ENCODE results near the gene UBE2E1. TPM values are rescaled to one million over a fixed set of nuclear protein-coding genes. Genes with fewer than 3 reads are reported as not detected.
"Not testable (repeated sequence)": the region's sequence is repeated elsewhere in the genome, so short reads cannot be mapped to it uniquely, and the experiment has no call there.

UBE2E1 gene
- total and polyA plus RNA-seq, 2 donors from 2014 or later = 69.1 to 83.2 TPM

DNA sequence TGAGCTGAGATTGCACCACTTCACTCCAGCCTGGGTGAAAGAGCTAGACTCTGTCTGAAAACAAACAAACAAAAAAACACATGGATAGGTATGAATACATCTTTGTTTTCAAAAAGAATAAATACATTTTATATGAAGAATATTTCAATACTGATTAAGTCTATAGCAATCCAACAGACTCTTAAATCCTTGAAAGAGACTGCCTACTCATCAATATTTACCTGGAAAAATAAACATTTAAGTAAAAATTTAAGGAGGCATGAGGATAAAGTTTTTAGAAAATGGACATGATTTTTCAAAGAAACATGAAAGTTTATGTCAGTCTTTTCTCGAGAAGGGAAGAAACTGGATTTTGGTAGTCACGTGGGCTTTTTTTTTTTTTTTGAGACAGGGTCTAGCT, 105.6 kb downstream of the UBE2E1 start:
- no peaks in the 10 kb centered on the region for H3K9me3 ChIP-seq (ENCODE audit: control insufficient read depth in 2 of 3, insufficient read depth in 1 of 3, low read length in 3 of 3)
- FAIRE-seq = no peak
- intact Hi-C loops (cut with DNase I) = no loop called here
- no peak for DNase-seq
- no peak overlapping the region for H3K27ac ChIP-seq (ENCODE audit: low read depth in 2 of 2, low read length in 2 of 2)
- H3K36me3 ChIP-seq (ENCODE audit: control insufficient read depth in 2 of 3, insufficient read depth in 3 of 3, low read length in 3 of 3) = peaks cover 0 to 7% (median 5%) of the 10 kb centered on the region in 3 donors
- no peak overlapping the region for H3K4me3 ChIP-seq (ENCODE audit: low read length in 3 of 3)
- no peak overlapping the region for H3K9ac ChIP-seq (ENCODE audit: low read length in 3 of 3)
- peaks cover 2 to 11% (median 10%) of the 10 kb centered on the region in 3 donors for H3K4me1 ChIP-seq (ENCODE audit: control insufficient read depth in 2 of 3, insufficient read depth in 2 of 3, low read depth in 1 of 3, low read length in 3 of 3)
- H3K27me3 ChIP-seq (ENCODE audit: control insufficient read depth, insufficient read depth, low read length) = no peaks in the 10 kb centered on the region
- TF ChIP-seq, protein P1, sequence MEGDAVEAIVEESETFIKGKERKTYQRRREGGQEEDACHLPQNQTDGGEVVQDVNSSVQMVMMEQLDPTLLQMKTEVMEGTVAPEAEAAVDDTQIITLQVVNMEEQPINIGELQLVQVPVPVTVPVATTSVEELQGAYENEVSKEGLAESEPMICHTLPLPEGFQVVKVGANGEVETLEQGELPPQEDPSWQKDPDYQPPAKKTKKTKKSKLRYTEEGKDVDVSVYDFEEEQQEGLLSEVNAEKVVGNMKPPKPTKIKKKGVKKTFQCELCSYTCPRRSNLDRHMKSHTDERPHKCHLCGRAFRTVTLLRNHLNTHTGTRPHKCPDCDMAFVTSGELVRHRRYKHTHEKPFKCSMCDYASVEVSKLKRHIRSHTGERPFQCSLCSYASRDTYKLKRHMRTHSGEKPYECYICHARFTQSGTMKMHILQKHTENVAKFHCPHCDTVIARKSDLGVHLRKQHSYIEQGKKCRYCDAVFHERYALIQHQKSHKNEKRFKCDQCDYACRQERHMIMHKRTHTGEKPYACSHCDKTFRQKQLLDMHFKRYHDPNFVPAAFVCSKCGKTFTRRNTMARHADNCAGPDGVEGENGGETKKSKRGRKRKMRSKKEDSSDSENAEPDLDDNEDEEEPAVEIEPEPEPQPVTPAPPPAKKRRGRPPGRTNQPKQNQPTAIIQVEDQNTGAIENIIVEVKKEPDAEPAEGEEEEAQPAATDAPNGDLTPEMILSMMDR (IDR thresholded peaks at IDR 0.05; ENCODE audit: borderline replicate concordance, extremely low read depth, insufficient read depth) = no peak

DNA sequence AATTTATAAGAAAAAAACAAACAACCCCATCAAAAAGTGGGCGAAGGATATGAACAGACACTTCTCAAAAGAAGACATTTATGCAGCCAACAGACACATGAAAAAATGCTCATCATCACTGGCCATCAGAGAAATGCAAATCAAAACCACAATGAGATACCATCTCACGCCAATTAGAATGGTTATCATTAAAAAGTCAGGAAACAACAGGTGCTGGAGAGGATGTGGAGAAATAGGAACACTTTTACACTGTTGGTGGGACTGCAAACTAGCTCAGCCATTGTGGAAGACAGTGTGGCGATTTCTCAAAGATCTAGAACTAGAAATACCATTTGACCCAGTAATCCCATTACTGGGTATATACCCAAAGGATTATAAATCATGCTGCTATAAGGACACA, 106.6 kb downstream of the UBE2E1 start:
- H3K27me3 ChIP-seq (ENCODE audit: control insufficient read depth, insufficient read depth, low read length); DNase-seq; H3K9me3 ChIP-seq (ENCODE audit: control insufficient read depth in 2 of 3, insufficient read depth in 1 of 3, low read length in 3 of 3); H3K36me3 ChIP-seq (ENCODE audit: control insufficient read depth in 2 of 3, insufficient read depth in 3 of 3, low read length in 3 of 3); intact Hi-C loops (cut with DNase I); FAIRE-seq; H3K4me3 ChIP-seq (ENCODE audit: low read length in 3 of 3); H3K9ac ChIP-seq (ENCODE audit: low read length in 3 of 3); H3K27ac ChIP-seq (ENCODE audit: low read depth in 2 of 2, low read length in 2 of 2): not testable (repeated sequence)
- H3K4me1 ChIP-seq (ENCODE audit: control insufficient read depth in 2 of 3, insufficient read depth in 2 of 3, low read depth in 1 of 3, low read length in 3 of 3) = peaks cover 2 to 11% (median 10%) of the 10 kb centered on the region in 3 donors

DNA sequence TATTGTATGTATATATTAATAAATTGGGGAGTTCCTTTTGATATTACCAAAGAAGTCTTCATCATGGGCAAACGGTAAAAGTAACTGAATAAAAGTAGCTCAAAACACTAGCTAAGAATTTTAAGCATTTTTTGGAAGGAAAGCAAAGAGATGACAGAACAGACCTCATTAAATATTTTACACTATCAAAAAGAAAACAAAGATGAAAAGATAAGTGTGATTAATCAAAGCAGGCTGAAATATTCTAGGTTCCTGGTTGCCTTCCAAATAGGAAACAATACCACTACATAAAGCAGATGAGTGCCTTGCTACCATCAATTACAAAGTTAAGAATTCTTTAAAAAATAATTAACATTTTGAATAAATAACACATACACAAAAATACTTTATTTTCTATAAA, 107.4 kb downstream of the UBE2E1 start:
- DNase-seq (no peak), FAIRE-seq (no peak)
- Histone ChIP-seq H3K4me3 (ENCODE audit: low read length in 3 of 3) (no peak overlapping the region), H3K4me1 (ENCODE audit: control insufficient read depth in 2 of 3, insufficient read depth in 2 of 3, low read depth in 1 of 3, low read length in 3 of 3) (peaks cover 2 to 14% (median 10%) of the 10 kb centered on the region in 3 donors), H3K36me3 (ENCODE audit: control insufficient read depth in 2 of 3, insufficient read depth in 3 of 3, low read length in 3 of 3) (peaks cover 0 to 7% (median 5%) of the 10 kb centered on the region in 3 donors), H3K27ac (ENCODE audit: low read depth in 2 of 2, low read length in 2 of 2) (no peak overlapping the region), H3K9ac (ENCODE audit: low read length in 3 of 3) (no peak overlapping the region), H3K27me3 (ENCODE audit: control insufficient read depth, insufficient read depth, low read length) (no peaks in the 10 kb centered on the region), H3K9me3 (ENCODE audit: control insufficient read depth in 2 of 3, insufficient read depth in 1 of 3, low read length in 3 of 3) (no peaks in the 10 kb centered on the region)
- TF ChIP-seq, protein P1 (IDR thresholded peaks at IDR 0.05; ENCODE audit: borderline replicate concordance, extremely low read depth, insufficient read depth) = no peak
- intact Hi-C loops (cut with DNase I) = no loop called here

DNA sequence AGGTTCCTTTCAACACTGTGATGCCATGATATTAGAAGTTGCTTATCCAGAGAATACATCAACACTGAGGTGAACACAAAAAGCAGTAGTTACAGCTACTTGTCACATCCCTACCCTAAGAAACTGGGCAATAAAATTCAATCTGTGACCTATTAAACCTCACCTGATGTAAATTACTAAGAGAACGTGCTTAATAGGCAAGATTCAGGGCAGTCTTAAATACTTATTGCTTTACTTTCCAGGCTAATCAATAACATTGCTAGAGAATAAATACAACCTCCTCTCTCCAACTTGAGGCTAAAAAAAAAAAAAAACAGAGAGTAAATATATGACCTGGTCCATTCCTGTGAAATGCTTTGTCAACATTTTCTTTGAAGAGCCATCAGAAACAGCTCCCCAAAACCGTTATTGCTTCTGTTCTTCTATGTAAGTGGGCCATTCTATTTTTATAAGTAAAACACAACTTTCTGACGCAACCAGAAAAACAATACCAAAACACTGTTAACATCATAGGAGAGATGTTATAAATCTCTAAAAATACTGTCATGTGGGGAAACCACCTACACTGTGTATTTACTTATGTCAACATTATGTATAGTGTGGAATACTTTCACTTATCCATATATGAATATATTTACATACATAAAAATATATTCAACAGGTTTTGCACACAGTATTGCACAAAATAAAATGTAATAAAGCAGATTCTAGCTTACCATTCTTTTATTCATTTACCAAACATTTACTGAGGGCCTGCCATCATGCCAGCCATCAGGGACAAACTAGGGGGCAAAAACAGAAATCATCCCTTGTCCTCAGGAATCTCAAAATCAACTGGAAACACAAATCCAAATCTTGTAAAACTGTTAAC, 108.4 kb downstream of the UBE2E1 start:
- no peak for DNase-seq
- TF ChIP-seq, protein P1 (IDR thresholded peaks at IDR 0.05; ENCODE audit: borderline replicate concordance, extremely low read depth, insufficient read depth) = no peak
- H3K4me3 ChIP-seq (ENCODE audit: low read length in 3 of 3) = no peak overlapping the region
- H3K36me3 ChIP-seq (ENCODE audit: control insufficient read depth in 2 of 3, insufficient read depth in 3 of 3, low read length in 3 of 3) = peaks cover 0 to 14% (median 6%) of the 10 kb centered on the region in 3 donors
- FAIRE-seq = no peak
- no peak overlapping the region for H3K27ac ChIP-seq (ENCODE audit: low read depth in 2 of 2, low read length in 2 of 2)
- H3K9ac ChIP-seq (ENCODE audit: low read length in 3 of 3) = no peak overlapping the region
- no peaks in the 10 kb centered on the region for H3K27me3 ChIP-seq (ENCODE audit: control insufficient read depth, insufficient read depth, low read length)
- H3K9me3 ChIP-seq (ENCODE audit: control insufficient read depth in 2 of 3, insufficient read depth in 1 of 3, low read length in 3 of 3) = no peaks in the 10 kb centered on the region
- H3K4me1 ChIP-seq (ENCODE audit: control insufficient read depth in 2 of 3, insufficient read depth in 2 of 3, low read depth in 1 of 3, low read length in 3 of 3) = peaks cover 7 to 18% (median 17%) of the 10 kb centered on the region in 3 donors
- intact Hi-C loops (cut with DNase I) = no loop called here

Data from kidney (tissue), 14 donors.